ENCODE measurements around the gene TPM2.

TPM2 gene

GRCh38 chr9:35658137-35658967 lies 31.4 kb downstream of the TPM2 start, which contains the start of gene CCDC107:
CCDC107 (plus strand) TSS chr9:35658292; CDS start chr9:35658380, 88 bp downstream.
- peaks cover 33% of the 10 kb centered on the region for H3K4me1 ChIP-seq (ENCODE audit: insufficient read depth, low read length)
- H3K36me3 ChIP-seq (ENCODE audit: insufficient read depth, low read length), result peaks cover 17% of the 10 kb centered on the region

GRCh38 chr9:35657546-35658136 lies 32.1 kb downstream of the TPM2 start, which contains the start of gene RMRP:
RMRP (minus strand) TSS chr9:35658019.
- Histone ChIP-seq H3K27me3 (ENCODE audit: control insufficient read depth in 1 of 2, insufficient read depth in 2 of 2, low read length in 2 of 2) (no peaks in the 10 kb centered on the region), H3K9me3 (ENCODE audit: low read length) (no peaks in the 10 kb centered on the region), H3K4me1 (ENCODE audit: insufficient read depth, low read length) (peaks cover 33% of the 10 kb centered on the region), H3K9ac (ENCODE audit: low read length) (peak within 1 kb of the TSS; percentile 99), H3K4me3 (ENCODE audit: low read depth in 1 of 2, low read length in 2 of 2) (peak within 1 kb of the TSS; percentile 92 to 93), H3K27ac (ENCODE audit: low read depth, low read length) (peak within 1 kb of the TSS; percentile 92), H3K36me3 (ENCODE audit: insufficient read depth, low read length) (peaks cover 17% of the 10 kb centered on the region)

More at GRCh38 chr9:35658137-35658967, 31.4 kb downstream of the TPM2 start, which contains the start of gene CCDC107:
- no peaks in the 10 kb centered on the region for H3K27me3 ChIP-seq (ENCODE audit: control insufficient read depth in 1 of 2, insufficient read depth in 2 of 2, low read length in 2 of 2)
- peak within 1 kb of the TSS; percentile 99 for H3K9ac ChIP-seq (ENCODE audit: low read length)
- no peaks in the 10 kb centered on the region for H3K9me3 ChIP-seq (ENCODE audit: low read length)
- peak within 1 kb of the TSS; percentile 92 for H3K27ac ChIP-seq (ENCODE audit: low read depth, low read length)
- H3K4me3 ChIP-seq (ENCODE audit: low read depth in 1 of 2, low read length in 2 of 2), result peak within 1 kb of the TSS; percentile 92 to 93

DNA sequence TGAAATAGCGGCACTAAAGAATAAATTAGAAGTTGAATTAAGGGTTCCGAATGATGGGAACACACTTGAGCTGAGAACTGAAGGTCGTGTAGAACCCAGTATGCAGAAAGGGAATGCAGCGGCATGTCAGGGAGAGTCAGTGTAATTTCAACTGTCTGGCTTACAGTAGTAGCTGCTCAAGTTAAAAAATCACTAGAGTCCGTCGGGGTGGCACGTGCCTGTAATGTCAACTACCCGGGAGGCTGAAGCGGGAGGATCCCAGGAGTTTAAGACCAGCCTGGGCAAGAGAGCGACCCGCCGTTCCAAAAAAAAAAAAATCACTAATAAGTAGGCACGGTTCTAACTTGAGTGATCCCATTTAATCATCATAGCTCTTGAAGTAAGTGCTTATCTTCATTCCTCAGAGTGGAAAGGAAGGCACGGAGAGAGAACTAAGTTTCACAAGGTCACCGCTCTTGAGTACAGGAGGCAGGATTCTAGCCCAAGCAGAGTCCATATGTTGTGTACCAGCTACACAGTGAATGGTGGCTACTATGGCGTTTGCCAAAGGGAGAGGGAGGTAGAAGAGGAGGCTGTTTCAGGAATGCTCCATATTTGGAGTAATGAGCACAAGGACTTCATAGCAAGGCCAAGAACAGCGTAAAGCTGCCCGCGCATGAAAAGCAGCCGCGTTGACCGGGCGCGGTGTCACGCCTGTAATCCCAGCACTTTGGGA lies 32.7 kb downstream of the TPM2 start:
- peak overlapping the region; percentile 56 to 92 for H3K4me3 ChIP-seq (ENCODE audit: low read depth in 1 of 2, low read length in 2 of 2)
- H3K9ac ChIP-seq (ENCODE audit: low read length), result peak overlapping the region; percentile 50
- H3K4me1 ChIP-seq (ENCODE audit: insufficient read depth, low read length), result peaks cover 27% of the 10 kb centered on the region
- peaks cover 17% of the 10 kb centered on the region for H3K36me3 ChIP-seq (ENCODE audit: insufficient read depth, low read length)
- H3K9me3 ChIP-seq (ENCODE audit: low read length), result no peaks in the 10 kb centered on the region
- H3K27ac ChIP-seq (ENCODE audit: low read depth, low read length), result peak overlapping the region; percentile 92
- H3K27me3 ChIP-seq (ENCODE audit: control insufficient read depth in 1 of 2, insufficient read depth in 2 of 2, low read length in 2 of 2), result no peaks in the 10 kb centered on the region

GRCh38 chr9:35656348-35656747 lies 33.4 kb downstream of the TPM2 start:
- Histone ChIP-seq H3K36me3 (ENCODE audit: insufficient read depth, low read length) (peaks cover 15% of the 10 kb centered on the region), H3K4me3 (ENCODE audit: low read depth in 1 of 2, low read length in 2 of 2) (no peak overlapping the region), H3K9me3 (ENCODE audit: low read length) (no peaks in the 10 kb centered on the region), H3K4me1 (ENCODE audit: insufficient read depth, low read length) (peaks cover 22% of the 10 kb centered on the region), H3K9ac (ENCODE audit: low read length) (no peak overlapping the region), H3K27me3 (ENCODE audit: control insufficient read depth in 1 of 2, insufficient read depth in 2 of 2, low read length in 2 of 2) (no peaks in the 10 kb centered on the region), H3K27ac (ENCODE audit: low read depth, low read length) (peak overlapping the region; percentile 92)

GRCh38 chr9:35653611-35654010 lies 36.1 kb downstream of the TPM2 start:
- no peaks in the 10 kb centered on the region for H3K36me3 ChIP-seq (ENCODE audit: insufficient read depth, low read length)
- no peak overlapping the region for H3K27ac ChIP-seq (ENCODE audit: low read depth, low read length)

DNA sequence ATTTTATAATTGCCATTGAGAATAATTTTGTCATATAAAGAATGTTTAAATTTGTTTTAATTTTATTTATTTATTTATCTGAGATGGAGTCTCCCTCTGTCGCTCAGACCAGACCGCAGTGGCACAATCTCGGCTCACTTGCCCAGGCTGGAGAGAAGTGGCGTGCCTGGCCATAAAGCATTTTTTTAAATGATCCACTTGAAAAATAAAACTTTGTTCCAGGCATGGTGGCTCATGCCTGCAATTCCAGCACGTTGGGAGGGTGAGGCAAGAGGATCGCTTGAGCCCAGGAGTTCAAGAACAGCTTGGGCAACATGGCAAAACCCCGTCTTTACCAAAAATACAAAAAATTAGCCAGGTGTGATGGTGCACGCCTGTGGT lies 36.9 kb downstream of the TPM2 start:
- H3K27ac ChIP-seq (ENCODE audit: low read depth, low read length), result no peak overlapping the region
- H3K36me3 ChIP-seq (ENCODE audit: insufficient read depth, low read length), result no peaks in the 10 kb centered on the region

More at GRCh38 chr9:35653611-35654010, 36.1 kb downstream of the TPM2 start:
- Histone ChIP-seq H3K27me3 (ENCODE audit: control insufficient read depth in 1 of 2, insufficient read depth in 2 of 2, low read length in 2 of 2) (no peaks in the 10 kb centered on the region), H3K4me1 (ENCODE audit: insufficient read depth, low read length) (no peaks in the 10 kb centered on the region), H3K4me3 (ENCODE audit: low read depth in 1 of 2, low read length in 2 of 2) (no peak overlapping the region), H3K9me3 (ENCODE audit: low read length) (no peaks in the 10 kb centered on the region), H3K9ac (ENCODE audit: low read length) (no peak overlapping the region)

DNA sequence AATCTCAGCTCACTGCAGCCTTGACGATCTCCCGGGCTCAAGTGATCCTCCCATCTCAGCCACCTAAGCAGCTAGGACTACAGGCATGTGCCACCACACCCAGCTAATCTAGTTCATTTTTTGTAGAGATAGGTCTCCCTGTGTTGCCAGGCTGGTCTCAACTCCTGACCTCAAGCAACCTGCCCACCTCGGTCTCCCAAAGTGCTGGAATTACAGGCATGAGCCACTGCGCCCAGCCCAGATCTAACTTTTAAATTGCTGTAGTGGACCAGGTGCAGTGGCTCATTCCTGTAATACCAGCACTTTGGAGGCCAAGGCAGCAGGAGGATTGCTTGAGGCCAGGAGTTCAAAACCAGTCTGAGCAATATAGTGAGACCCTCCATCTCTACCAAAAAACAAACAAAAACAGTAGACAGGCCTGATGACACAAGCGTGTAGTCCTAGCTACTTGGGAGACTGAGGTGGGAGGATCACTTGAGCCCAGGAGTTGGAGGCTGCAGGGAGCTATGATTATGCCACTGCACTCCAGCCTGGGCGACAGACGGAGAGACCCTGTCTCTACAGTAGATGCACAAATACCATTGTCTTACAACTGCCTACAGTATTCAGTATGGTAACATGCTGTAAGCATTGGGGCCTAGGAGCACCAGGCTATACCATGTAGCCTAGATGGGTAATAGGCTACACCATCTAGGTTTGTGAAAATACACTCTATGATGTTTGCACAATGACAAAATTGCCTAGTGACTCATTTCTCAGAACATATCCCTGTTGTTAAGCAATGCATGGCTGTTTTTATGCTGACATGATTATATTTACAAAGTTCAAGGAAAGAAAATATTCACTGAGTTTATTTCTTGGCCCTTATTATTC lies 37.5 kb downstream of the TPM2 start:
- Histone ChIP-seq H3K27ac (ENCODE audit: low read depth, low read length) (no peak overlapping the region), H3K9ac (ENCODE audit: low read length) (no peak overlapping the region), H3K36me3 (ENCODE audit: insufficient read depth, low read length) (no peaks in the 10 kb centered on the region), H3K4me1 (ENCODE audit: insufficient read depth, low read length) (peaks cover 4% of the 10 kb centered on the region), H3K4me3 (ENCODE audit: low read depth in 1 of 2, low read length in 2 of 2) (no peak overlapping the region), H3K27me3 (ENCODE audit: control insufficient read depth in 1 of 2, insufficient read depth in 2 of 2, low read length in 2 of 2) (no peaks in the 10 kb centered on the region), H3K9me3 (ENCODE audit: low read length) (no peaks in the 10 kb centered on the region)

More for the DNA sequence above, 36.9 kb downstream of the TPM2 start:
- H3K27me3 ChIP-seq (ENCODE audit: control insufficient read depth in 1 of 2, insufficient read depth in 2 of 2, low read length in 2 of 2), result no peaks in the 10 kb centered on the region
- no peak overlapping the region for H3K4me3 ChIP-seq (ENCODE audit: low read depth in 1 of 2, low read length in 2 of 2)
- H3K9me3 ChIP-seq (ENCODE audit: low read length), result no peaks in the 10 kb centered on the region
- H3K9ac ChIP-seq (ENCODE audit: low read length), result no peak overlapping the region
- no peaks in the 10 kb centered on the region for H3K4me1 ChIP-seq (ENCODE audit: insufficient read depth, low read length)

DNA sequence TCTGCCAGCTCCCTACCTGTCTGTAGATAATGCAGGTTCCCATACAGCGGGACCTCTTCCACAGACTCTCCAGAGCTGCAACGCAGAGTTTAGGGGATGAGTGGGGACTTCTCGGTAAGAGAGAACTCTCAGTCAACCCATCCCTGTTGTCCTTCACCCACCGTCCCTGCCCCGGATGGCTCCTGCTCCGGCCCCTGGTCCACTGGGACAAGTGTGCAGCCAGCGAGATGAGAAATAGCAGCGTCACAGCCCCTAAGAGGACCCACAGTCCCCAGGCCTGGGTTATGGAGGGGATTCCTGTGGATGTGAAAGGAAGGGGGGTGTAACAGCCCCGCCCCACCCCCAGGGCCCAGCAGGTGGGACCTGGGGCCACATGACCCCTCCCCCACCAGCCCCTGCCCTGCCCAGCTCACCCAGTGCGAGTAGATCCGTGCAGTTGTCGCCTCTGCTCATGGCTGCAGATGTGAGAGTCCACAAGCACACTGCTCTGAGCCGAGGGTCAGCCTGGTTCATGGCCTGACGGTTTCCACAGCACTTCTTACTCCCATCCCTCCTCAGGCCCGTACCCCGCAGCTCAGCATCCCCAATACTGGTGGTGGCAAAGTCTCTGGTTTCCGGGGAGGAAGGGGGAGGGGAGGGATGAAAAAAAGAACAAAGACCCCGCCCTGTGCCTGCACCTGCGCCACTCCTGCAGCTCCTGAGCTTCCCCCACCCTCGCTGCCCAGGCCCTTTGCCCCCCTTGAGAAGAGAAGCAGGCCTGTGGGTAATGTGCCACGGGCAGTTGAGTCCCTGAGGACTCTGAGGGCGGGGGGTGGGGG lies 39.2 kb downstream of the TPM2 start, which contains the start of gene SIT1:
TSS of gene SIT1 (minus strand) at position 591 of the 818 bp plus-strand sequence. CDS start at position 513, 78 bp downstream.
- H3K27ac ChIP-seq (ENCODE audit: low read depth, low read length), result no peak within 1 kb of the TSS
- H3K27me3 ChIP-seq (ENCODE audit: control insufficient read depth in 1 of 2, insufficient read depth in 2 of 2, low read length in 2 of 2), result no peaks in the 10 kb centered on the region
- H3K36me3 ChIP-seq (ENCODE audit: insufficient read depth, low read length), result no peaks in the 10 kb centered on the region
- no peak within 1 kb of the TSS for H3K4me3 ChIP-seq (ENCODE audit: low read depth in 1 of 2, low read length in 2 of 2)
- peaks cover 12% of the 10 kb centered on the region for H3K4me1 ChIP-seq (ENCODE audit: insufficient read depth, low read length)
- H3K9me3 ChIP-seq (ENCODE audit: low read length), result no peaks in the 10 kb centered on the region
- H3K9ac ChIP-seq (ENCODE audit: low read length), result no peak within 1 kb of the TSS

DNA sequence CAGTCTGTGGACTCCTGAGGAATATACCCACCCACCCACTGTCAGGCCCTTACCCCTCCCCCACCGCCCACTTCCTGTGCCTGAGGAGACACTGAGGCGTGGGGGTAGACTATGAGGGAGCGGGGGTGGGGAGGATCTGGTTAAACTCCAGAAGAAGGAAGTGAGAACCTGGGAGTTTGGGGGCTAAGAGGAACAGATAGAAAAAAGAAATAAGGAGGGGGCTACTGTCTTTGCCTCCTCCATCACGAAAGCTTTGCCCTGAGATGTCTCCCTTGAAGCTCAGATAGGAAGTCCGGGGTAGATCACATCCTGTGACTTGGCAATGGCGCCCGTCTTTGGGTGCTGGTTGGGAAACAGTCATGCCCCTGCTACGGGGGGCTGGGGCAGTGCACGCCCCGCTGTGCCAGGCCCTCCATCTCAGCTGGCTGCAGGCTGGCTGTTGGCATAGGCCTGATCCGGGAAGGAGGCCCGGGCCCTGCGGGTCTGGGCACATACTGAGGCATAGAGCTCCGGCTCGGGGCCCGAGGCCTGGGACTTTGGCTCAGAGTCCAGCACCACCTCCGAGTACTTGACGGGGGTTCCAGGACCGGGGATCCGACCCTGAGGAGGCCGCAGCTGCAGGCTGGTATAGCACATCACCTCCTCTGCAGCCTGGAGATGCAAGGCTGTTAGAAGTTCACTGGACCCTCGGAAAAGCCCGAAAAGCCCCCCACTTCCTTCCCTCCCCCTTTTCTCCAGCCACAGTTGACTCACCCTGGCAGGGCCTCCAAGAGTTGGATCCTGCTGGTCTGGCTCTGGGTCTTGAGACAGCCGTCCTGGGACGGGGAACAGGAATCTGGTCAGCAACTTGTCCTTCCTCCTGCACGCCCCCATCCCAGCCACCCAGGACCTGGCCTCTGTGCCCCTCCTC lies 40.0 kb downstream of the TPM2 start:
- Histone ChIP-seq H3K4me1 (ENCODE audit: insufficient read depth, low read length) (peaks cover 12% of the 10 kb centered on the region), H3K27me3 (ENCODE audit: control insufficient read depth in 1 of 2, insufficient read depth in 2 of 2, low read length in 2 of 2) (no peaks in the 10 kb centered on the region), H3K4me3 (ENCODE audit: low read depth in 1 of 2, low read length in 2 of 2) (no peak overlapping the region), H3K27ac (ENCODE audit: low read depth, low read length) (no peak overlapping the region), H3K9me3 (ENCODE audit: low read length) (no peaks in the 10 kb centered on the region), H3K9ac (ENCODE audit: low read length) (no peak overlapping the region), H3K36me3 (ENCODE audit: insufficient read depth, low read length) (no peaks in the 10 kb centered on the region)
